ENCODE measurements around the gene CREB3.

The CREB3 gene

DNA sequence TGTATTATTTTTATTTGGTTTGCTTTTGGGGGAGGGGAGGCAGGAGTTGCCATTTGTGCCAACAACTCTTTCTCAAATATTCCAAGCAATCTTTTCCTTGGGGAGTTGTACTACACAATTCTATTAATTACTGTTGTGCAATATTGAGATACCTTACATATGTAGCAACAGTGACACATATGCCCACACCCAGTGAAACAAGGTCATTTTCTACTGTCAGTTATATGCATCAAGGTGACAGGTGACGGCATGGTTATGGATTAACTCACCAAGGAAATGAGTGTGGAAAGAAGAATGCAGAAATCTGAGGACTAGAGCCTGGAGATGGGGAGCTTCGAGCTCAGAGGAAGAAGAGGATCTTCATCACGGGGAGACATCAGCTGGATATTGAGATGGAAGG, 39.5 kb downstream of the CREB3 start:
- DNase-seq (ENCODE audit: low read depth in 2 of 3, low spot score in 1 of 3): no peak

DNA sequence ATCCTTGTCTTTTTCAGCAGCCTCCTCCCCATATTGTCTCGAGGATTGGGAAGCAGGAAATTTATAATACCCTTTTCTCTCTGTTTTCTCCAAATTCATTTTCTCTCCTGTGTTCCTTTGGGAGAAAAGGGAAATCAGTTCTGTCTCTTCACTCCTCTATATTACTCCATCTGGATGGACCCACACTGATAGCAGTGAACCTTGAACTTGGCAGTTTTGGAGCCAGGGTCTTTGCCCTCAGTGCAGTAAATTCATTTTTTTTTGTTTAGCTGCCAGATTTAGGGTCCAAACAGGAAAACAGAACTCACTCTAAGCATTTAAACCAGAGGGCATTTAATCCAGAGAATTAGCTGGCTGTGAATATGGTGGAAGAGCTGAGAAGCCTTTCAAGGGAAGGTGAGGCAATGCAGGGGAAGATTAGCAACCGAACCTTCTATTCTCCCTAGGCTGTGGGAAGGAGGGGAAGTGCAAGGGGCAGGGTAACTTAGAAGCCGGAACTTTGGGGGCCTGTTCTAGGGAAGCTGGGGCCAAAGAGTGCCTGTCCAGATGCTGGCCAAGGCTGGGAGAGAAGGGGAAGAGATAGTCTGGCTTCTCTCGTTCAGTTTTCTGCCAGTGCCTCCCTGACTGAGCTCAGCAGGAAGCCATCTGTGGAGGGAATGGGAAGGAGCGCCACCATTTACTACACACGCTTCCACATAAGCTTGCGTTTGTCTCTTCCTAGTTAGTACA, 42.6 kb downstream of the CREB3 start:
- no peak for DNase-seq (ENCODE audit: low read depth in 2 of 3, low spot score in 1 of 3)

DNA sequence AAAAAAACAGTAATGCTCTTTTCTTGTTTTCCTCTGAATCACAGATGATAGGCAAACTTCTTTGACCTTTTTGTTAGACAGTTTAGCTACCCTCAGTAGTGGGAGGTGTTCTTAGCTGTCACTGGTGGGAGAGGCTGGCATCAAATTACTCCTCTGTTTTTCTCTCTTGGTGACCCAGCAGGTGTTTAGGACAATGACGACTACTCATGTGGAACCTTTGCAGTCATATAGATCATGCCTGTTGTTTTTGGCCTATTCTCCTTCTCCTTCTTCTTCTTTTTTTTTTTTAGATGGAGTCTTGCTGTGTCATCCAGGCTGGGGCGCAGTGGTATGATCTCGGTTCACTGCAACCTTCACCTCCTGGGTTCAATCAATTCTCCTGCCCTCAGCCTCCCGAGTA, 43.6 kb downstream of the CREB3 start:
- no peak for DNase-seq (ENCODE audit: low read depth in 2 of 3, low spot score in 1 of 3)

DNA sequence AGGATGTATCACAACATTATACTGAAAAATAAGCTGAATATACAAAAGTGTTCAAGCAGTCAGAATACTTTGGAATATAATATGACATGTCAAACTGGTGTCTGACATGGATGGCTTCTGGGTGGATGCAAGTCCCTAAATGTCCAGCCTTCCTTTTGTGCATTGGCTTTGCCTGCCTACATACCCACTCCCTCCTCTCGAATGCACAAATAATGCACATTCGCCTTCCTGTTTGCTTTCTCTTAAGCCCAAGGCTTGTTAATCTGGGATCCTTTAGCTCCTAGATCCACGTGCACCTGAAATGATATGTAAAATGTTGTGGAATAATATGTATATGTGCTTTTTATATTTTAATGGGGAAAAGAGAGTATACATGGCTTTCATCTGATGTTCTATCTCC, 46.0 kb downstream of the CREB3 start:
- DNase-seq (ENCODE audit: low read depth in 2 of 3, low spot score in 1 of 3): no peak

DNA sequence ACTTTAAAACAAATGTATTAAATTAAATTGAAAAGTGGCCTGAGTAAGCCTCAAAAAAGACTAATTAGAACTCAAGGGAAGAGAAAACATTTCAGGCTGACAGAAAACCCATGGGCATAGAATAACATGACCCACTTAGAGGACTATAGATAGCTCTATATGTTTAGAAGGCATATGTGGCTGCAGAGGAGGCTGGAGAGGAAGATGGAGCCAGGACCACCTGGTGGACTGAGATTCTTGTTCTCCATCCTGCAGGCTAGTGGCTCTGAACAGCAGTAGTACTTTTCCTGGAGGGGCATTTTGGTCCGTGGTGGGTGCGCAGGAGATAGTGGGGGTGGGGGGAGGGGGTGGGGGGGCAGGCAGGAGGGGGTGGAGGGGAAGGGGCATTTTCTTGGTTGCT, 48.6 kb downstream of the CREB3 start:
- DNase-seq (ENCODE audit: low read depth in 2 of 3, low spot score in 1 of 3): no peak

DNA sequence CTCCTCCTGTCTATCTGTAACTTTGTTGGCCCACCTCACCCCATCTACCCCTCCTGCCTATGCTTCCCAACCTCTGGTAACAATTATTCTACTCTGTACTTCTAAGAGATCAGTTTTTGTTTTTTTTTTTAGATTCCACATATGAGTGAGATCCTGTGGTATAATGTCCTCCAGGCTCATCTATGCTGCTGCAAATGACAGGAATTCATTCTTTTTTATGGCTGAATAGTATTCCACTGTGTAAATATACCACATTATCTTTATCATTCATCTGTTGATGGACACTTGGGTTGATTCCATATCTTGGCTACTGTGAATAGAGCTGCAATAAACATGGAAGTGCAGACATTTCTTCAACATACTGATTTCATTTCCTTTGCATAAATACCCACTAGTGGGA, 51.0 kb downstream of the CREB3 start:
- DNase-seq (ENCODE audit: low read depth in 2 of 3, low spot score in 1 of 3): no peak

Measured in stimulated activated CD4-positive, alpha-beta T cell treated with anti-CD3 and anti-CD28 coated beads, Interleukin-12 subunit alpha, Interleukin-12 subunit beta, amount 100 ng/mL, for 48 hours (primary cell).